Activated CD4-positive, alpha-beta T cell treated with anti-CD3 and anti-CD28 coated beads for 48 hours (primary cell): ENCODE results near the gene DTHD1.
A peak's percentile ranks its signal among the peaks of the same experiment; 100 is the strongest.

Experiments used
- DNase-seq: peaks from one replicate; pipeline ENCODE4 v3.0.0-alpha.2; 2020

DTHD1 gene

DNA sequence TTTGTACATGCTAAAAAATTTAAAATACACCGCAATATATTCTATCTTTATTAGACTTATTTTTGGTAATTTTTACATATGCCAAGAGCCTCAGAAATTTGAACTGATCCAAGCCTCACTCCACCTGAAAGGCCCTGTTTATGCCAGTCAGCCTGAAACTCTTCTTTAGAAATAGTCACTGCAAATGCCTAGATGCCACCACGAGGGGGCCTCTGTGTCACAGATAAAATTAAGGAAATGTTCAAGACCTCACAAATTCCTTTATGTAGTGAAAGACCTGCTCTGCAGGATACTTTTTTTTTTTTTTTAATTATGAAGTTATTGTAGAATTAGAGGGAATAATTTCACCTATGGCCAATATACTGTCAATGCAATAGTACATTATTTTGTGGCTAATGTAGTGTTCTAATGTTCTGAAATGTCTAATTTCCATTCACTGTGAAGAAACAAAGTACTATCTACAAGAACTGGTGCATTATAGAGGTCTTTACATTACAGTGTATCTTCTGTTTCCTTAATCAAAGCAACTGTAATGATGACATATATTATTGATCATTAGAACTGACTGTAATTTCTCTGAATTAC lies 69.8 kb downstream of the DTHD1 start:
- DNase-seq: peak; percentile 81

GRCh38 chr4:36353998-36354397 lies 72.6 kb downstream of the DTHD1 start:
- no peak for DNase-seq

GRCh38 chr4:36358173-36358572 lies 76.8 kb downstream of the DTHD1 start:
- DNase-seq: no peak

DNA sequence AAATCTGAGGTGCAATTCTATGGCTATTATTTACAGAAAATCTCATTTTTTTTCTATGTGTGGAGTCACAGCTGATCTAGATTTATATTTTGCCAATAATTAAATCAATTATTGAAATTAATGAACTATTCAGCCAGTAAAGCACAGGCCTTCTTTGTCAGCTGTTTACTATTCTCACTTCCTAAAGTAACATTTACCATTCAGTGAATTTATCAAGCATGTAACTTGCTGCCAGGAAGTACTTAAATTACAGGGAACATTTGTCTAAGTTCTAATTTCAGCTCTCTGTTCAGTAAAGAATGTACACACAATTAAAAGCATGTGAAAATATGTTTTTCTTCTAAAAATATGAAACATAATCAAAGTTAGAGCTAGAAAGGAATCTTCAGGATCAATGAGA lies 79.3 kb downstream of the DTHD1 start:
- DNase-seq: no peak

GRCh38 chr4:36363024-36363423 lies 81.6 kb downstream of the DTHD1 start:
- DNase-seq: no peak

GRCh38 chr4:36374836-36375511 lies 93.6 kb downstream of the DTHD1 start:
- no peak for DNase-seq

DNA sequence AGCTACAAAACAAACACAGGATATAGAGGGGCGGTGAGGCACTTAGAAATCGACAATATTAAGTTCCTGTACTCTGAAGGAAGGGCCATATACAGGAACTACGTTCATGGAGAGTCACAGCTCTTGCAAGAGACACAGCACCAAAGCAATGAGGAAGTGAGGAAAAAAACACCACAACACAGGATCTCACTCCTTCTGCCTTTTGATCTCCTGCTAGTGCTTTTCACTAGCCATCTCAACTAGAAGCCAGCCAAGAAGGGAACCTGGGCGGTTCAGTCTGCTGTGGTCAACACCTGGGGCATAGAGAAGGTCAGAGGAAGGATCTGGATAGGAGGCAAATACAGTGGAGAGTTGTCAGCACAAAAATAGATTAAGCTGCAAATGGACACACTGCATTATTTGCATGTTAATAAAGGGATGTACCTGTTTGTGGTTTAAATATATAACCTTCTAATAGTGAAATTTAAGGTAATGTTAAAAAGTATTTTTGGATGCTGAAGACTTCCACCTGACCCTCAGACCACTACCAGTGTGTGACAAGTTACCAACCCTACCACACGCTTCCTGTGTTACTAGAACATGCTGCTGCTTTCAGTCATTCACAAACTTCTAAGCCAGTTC lies 104.6 kb downstream of the DTHD1 start:
- peak; percentile 10 for DNase-seq

DNA sequence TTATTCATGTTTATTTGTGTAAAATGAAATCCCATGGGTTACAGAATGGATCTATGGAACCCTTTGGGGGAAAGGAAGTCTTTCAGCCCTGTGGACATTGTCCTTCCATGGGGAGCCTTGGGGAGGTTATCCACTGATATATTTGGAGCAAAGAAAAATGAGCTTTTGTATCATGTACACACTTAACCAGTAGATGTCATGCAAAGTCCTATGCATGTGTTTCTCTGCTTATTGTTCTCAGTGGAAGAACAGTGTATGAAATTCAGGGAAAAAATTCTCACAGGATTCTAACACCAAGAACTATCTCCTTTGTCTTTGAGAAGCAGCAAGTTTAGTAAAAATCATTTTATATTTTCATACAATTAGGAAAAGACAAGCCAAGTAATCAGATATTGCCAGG lies 105.3 kb downstream of the DTHD1 start:
- no peak for DNase-seq

- DNase-seq: no peak
Measured at GRCh38 chr4:36388710-36389109, 107.3 kb downstream of the DTHD1 start.

GRCh38 chr4:36391411-36391810 lies 110.0 kb downstream of the DTHD1 start:
- no peak for DNase-seq

DNA sequence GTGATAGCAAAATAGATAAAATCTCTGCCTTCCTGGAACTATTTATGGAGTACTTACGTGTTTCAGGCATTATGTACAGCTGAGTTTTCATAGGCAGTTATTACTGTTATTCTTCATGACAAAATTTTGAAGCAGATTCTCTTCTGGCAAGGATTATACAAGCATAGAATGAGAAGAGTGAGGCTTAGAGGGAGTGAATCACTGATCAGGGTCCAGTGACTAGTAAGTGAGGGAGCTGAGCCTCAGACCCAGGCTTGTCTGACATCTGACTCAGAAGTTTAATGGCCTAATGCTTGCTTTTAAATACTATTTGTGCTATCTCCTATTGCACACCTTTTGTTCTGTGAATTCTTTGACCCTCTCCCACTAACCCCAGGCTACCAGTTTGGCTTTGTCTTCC lies 110.6 kb downstream of the DTHD1 start:
- no peak for DNase-seq

DNA sequence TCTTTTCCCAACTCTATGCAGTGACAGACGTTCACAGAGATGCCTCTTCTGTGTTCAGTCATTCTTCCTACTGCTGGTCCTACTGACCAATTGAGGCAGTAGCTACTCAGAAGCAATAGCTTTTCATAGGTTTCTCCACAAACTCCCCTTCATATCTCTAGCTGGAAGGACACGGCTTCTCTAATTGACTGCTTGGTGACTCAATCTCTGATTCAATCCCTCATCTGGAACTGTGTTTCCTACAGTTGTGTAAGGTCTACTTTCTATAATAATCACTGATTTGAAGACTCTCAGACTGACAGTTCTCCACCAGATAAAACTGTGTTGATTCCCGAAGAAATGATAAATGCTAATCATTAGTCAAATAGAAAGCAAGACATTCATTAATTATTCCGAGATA lies 111.5 kb downstream of the DTHD1 start:
- DNase-seq: no peak
